HepG2 (cell line): ENCODE measurements around the gene CFL1. TPM values are rescaled to one million over a fixed set of nuclear protein-coding genes. Genes with fewer than 3 reads are reported as not detected.
A peak's percentile ranks its signal among the peaks of the same experiment; 100 is the strongest.

Experiments
- ASH2L ChIP-seq: fragments of 300-600, 200-600 bp; sonication (generic); IDR thresholded peaks from 2 replicates; pipeline ENCODE4 v1.7.0; 2017; ENCODE audit warnings: low read depth, mild to moderate bottlenecking, moderate library complexity, mixed read lengths, low read length; ENCODE audit not compliant: insufficient read length
- HMG20A ChIP-seq: IDR thresholded peaks from 2 replicates; pipeline ENCODE4 v1.6.1; 2016; ENCODE audit warnings: borderline replicate concordance
- LCORL ChIP-seq, 2 experiments: fragments of 450-650 bp in 1 of 2; sonication (generic) in 1 of 2; formaldehyde crosslinking in 1 of 2; IDR thresholded peaks; 2 replicates each; pipeline versions ENCODE4 v1.5.0 to v1.6.1; 2017 to 2020; ENCODE audit warnings: antibody characterized with exemption in 1 of 2, missing genetic modification reagents in 1 of 2
- MXD4 ChIP-seq: IDR thresholded peaks from 2 replicates; pipeline ENCODE4 v1.6.1; 2016; ENCODE audit warnings: mild to moderate bottlenecking, missing biosample characterization, missing genetic modification reagents
- NCOA5 ChIP-seq: sonication (generic); formaldehyde crosslinking; IDR thresholded peaks from 2 replicates; pipeline ENCODE4 v1.4.0; 2020; ENCODE audit warnings: missing genetic modification reagents
- NR2C2 ChIP-seq: sonication (generic); formaldehyde crosslinking; IDR thresholded peaks from 2 replicates; pipeline ENCODE4 v1.4.0; 2020; ENCODE audit warnings: missing genetic modification reagents, mild to moderate bottlenecking, moderate library complexity, borderline replicate concordance
- NR2F6 ChIP-seq, 2 experiments: IDR thresholded peaks; 2 replicates each; pipeline ENCODE4 v1.6.1; 2016; ENCODE audit warnings: antibody characterized with exemption in 1 of 2, mild to moderate bottlenecking in 1 of 2
- PAF1 ChIP-seq: IDR thresholded peaks from 2 replicates; pipeline ENCODE4 v1.6.1; 2016; ENCODE audit warnings: missing genetic modification reagents, missing compliant biosample characterization
- SCMH1 ChIP-seq: sonication (generic); formaldehyde crosslinking; IDR thresholded peaks from 2 replicates; pipeline ENCODE4 v1.9.0; 2021; ENCODE audit warnings: missing genetic modification reagents, mild to moderate bottlenecking, borderline replicate concordance
- SIN3B ChIP-seq: fragments of 150-350 bp; IDR thresholded peaks from 2 replicates; pipeline ENCODE4 v1.6.1; 2014; ENCODE audit warnings: low read length
- SNAPC4 ChIP-seq: sonication (generic); formaldehyde crosslinking; IDR thresholded peaks from 2 replicates; pipeline ENCODE4 v1.4.0; 2020; ENCODE audit warnings: mild to moderate bottlenecking, missing genetic modification reagents
- USF2 ChIP-seq, 2 experiments: sonication (generic) in 1 of 2; formaldehyde crosslinking in 1 of 2; IDR thresholded peaks; 2 replicates each; pipeline versions ENCODE4 v1.5.1 to v1.6.1; 2011 to 2020; ENCODE audit warnings: borderline replicate concordance in 1 of 2, low read depth in 1 of 2, low read length in 1 of 2, mild to moderate bottlenecking in 1 of 2, missing genetic modification reagents in 1 of 2, moderate library complexity in 1 of 2
- ZBTB26 ChIP-seq: IDR thresholded peaks from 2 replicates; pipeline ENCODE4 v1.6.1; 2016; ENCODE audit warnings: missing compliant biosample characterization, missing genetic modification reagents, borderline replicate concordance
- ZNF414 ChIP-seq: sonication (generic); formaldehyde crosslinking; IDR thresholded peaks from 2 replicates; pipeline ENCODE4 v1.5.0; 2020; ENCODE audit warnings: missing genetic modification reagents
- ZNF556 ChIP-seq: sonication (generic); formaldehyde crosslinking; IDR thresholded peaks from 2 replicates; pipeline ENCODE4 v1.4.0; 2020; ENCODE audit warnings: mild to moderate bottlenecking, missing genetic modification reagents, borderline replicate concordance
- ZNF740 ChIP-seq: sonication (generic); formaldehyde crosslinking; IDR thresholded peaks from 2 replicates; pipeline ENCODE4 v1.4.0; 2020; ENCODE audit warnings: missing genetic modification reagents
- ZNF766 ChIP-seq: sonication (generic); formaldehyde crosslinking; IDR thresholded peaks from 2 replicates; pipeline ENCODE4 v1.5.0; 2020; ENCODE audit warnings: missing genetic modification reagents, borderline replicate concordance
- polyA plus RNA-seq, 8 experiments: library from polyadenylated mRNA; depleted of rRNA in 3 of 8; stranded (reverse) in 7 of 8; unstranded in 1 of 8; fragments of >200 nt; fragmentation: Illumina TruSeq in 4 of 8; extraction: Trizol in 4 of 8; gene quantifications; 2 replicates each; pipeline versions ENCODE4 v1.2.1 to v1.2.3, GENCODE V29; 2011 to 2016; ENCODE audit warnings: low read depth in 4 of 8, missing spikeins in 1 of 8, mixed read lengths in 1 of 8; ENCODE audit not compliant: insufficient read depth in 1 of 8
- total RNA-seq, 5 experiments: library from RNA; depleted of rRNA; stranded (reverse); fragments of >200 nt; fragmentation: Illumina TruSeq; extraction: Trizol; gene quantifications; 2 replicates each; pipeline ENCODE4 v1.2.3, GENCODE V29; 2016; ENCODE audit warnings: low read depth in 1 of 5

CFL1 gene
- total and polyA plus RNA-seq, 2 of the 13 experiments (the other 11 are each of a cell fraction or from before 2014, with no cell fraction given), result 379 to 383 TPM

- TF ChIP-seq SNAPC4 (CRISPR knock-in tag), result no peak
- TF ChIP-seq ZNF414 (CRISPR knock-in tag), result peak; percentile 85; the same call in 1 of the 2 replicates
- no peak; the same call in 1 of the 2 replicates for TF ChIP-seq MXD4 (CRISPR knock-in tag)
- 0 out of 2 replicates have a peak, but pooled peaks have one; percentile 25 for TF ChIP-seq ZNF740 (CRISPR knock-in tag)
- TF ChIP-seq SCMH1 (CRISPR knock-in tag), result no peak
- no peak for TF ChIP-seq USF2 (IDR thresholded peaks at IDR 0.05; ENCODE audit: low read depth, low read length)
- no peak; the same call in 1 of the 2 replicates for TF ChIP-seq USF2 (CRISPR knock-in tag; IDR thresholded peaks at IDR 0.05; ENCODE audit: borderline replicate concordance)
- TF ChIP-seq LCORL (IDR thresholded peaks at IDR 0.05), result no peak
- peak; percentile 91 for TF ChIP-seq LCORL (CRISPR knock-in tag; IDR thresholded peaks at IDR 0.05)
- TF ChIP-seq ZNF766, result no peak
- no peak for TF ChIP-seq HMG20A (CRISPR knock-in tag)
- no peak for TF ChIP-seq NCOA5 (CRISPR knock-in tag)
- TF ChIP-seq ZBTB26 (CRISPR knock-in tag), result no peak
- TF ChIP-seq ASH2L, result peak; percentile 64
- TF ChIP-seq NR2C2 (CRISPR knock-in tag), result peak; percentile 93
- no peak for TF ChIP-seq NR2F6 (IDR thresholded peaks at IDR 0.05)
- 0 out of 2 replicates have a peak, but pooled peaks have one; percentile 4 for TF ChIP-seq NR2F6 (CRISPR knock-in tag; IDR thresholded peaks at IDR 0.05)
- TF ChIP-seq ZNF556, result no peak; the same call in 1 of the 2 replicates
- no peak for TF ChIP-seq PAF1 (CRISPR knock-in tag)
- no peak for TF ChIP-seq SIN3B
Observed at GRCh38 chr11:65888163-65888814, 30.3 kb upstream of the CFL1 start, which contains the start of gene FIBP (continued).
